K562 (cell line): ENCODE measurements around the gene LDLRAD3.

Experiments
- CTCF ChIP-seq, 3 experiments: IDR thresholded peaks in 2 of 3; conservative IDR thresholded peaks in 1 of 3; 2 replicates each; pipeline ENCODE4 v1.5.1; 2011 to 2012; ENCODE audit warnings: low read length in 3 of 3, mild to moderate bottlenecking in 3 of 3, control low read depth in 2 of 3, improper control_type of control experiment in 1 of 3, inconsistent platforms in 1 of 3, low read depth in 1 of 3, mixed read lengths in 1 of 3, moderate library complexity in 1 of 3; ENCODE audit not compliant: insufficient read depth in 2 of 3
- FOS ChIP-seq: IDR thresholded peaks from 3 replicates; pipeline ENCODE4 v1.6.1; 2011; ENCODE audit not compliant: insufficient read length; ENCODE audit errors: extremely low read depth
- MAFK ChIP-seq: IDR thresholded peaks from 2 replicates; pipeline ENCODE4 v1.6.1; 2011; ENCODE audit warnings: low read length, improper control_type of control experiment
- POLR2A ChIP-seq: fragments of 450-650 bp; conservative IDR thresholded peaks from 2 replicates; pipeline ENCODE4 v1.6.1; 2016
- SMAD4 ChIP-seq: fragments of 250-450 bp; sonication (Bioruptor Pico); conservative IDR thresholded peaks from 2 replicates; pipeline ENCODE4 v1.8.0; 2021; ENCODE audit warnings: inconsistent platforms, mild to moderate bottlenecking, moderate library complexity
- ZNF274 ChIP-seq: IDR thresholded peaks from 2 replicates; pipeline ENCODE4 v1.6.1; 2011; ENCODE audit warnings: low read depth, mild to moderate bottlenecking, low read length, moderate library complexity, borderline replicate concordance

- TF ChIP-seq CTCF (IDR thresholded peaks at IDR 0.05 in 2 of 3, conservative IDR thresholded peaks at IDR 0.05 in 1 of 3; ENCODE audit: insufficient read depth in 2 of 3, low read depth in 1 of 3, low read length in 3 of 3), result no peak
- TF ChIP-seq FOS, result no peak
- no peak for TF ChIP-seq MAFK
- TF ChIP-seq ZNF274, result no peak
- TF ChIP-seq SMAD4 (CRISPR knock-in tag), result no peak
- no peak for TF ChIP-seq POLR2A
These were observed 268.0 kb downstream of the LDLRAD3 start for GRCh38 chr11:36211761-36212430.
